ENCODE measurements around the gene NDUFB1.

The NDUFB1 gene

GRCh38 chr14:92099802-92100201, 21.7 kb downstream of the NDUFB1 start:
- no peak for DNase-seq

- peak in 1 of 56 donors; percentile 3 for DNase-seq
Measured at GRCh38 chr14:92093320-92093719, 28.2 kb downstream of the NDUFB1 start.

- DNase-seq, result no peak
Measured at GRCh38 chr14:92088494-92088893, 33.0 kb downstream of the NDUFB1 start.

- DNase-seq, result no peak
Measured at GRCh38 chr14:92074555-92074954, 47.0 kb downstream of the NDUFB1 start.
